Endothelial cell of umbilical vein (primary cell): ENCODE results near the gene DMPK. TPM values are rescaled to one million over a fixed set of nuclear protein-coding genes. Genes with fewer than 3 reads are reported as not detected.

ENCODE experiments used
- BruUV-seq: library from RNA; stranded (reverse); fragments of 400-500 nt; replicated peaks from 2 replicates; lab custom pipeline; 2021; lab: Mats Ljungman, UMichigan
- CTCF ChIA-PET: fragments of 300-600, 350-600 bp; sonication (Branson Sonifier 250); formaldehyde crosslinking; loops from one replicate; lab custom pipeline; 2021; ENCODE audit warnings: antibody characterized with exemption, inconsistent platforms; lab: Charles Lee
- POLR2A ChIA-PET: fragments of 300-600, 350-600 bp; sonication (Branson Sonifier 250); formaldehyde crosslinking; loops from one replicate; lab custom pipeline; 2021; ENCODE audit warnings: antibody characterized with exemption, inconsistent platforms; lab: Charles Lee
- DNase-seq: peaks from one replicate; pipeline ENCODE4 v3.0.0-alpha.2; 2011; ENCODE audit warnings: low read depth, low spot score
- FAIRE-seq: peaks from 2 replicates; lab custom pipeline; 2011; peaks lifted over from hg19 to GRCh38; lab: Jason Lieb, UNC
- H2AFZ ChIP-seq: 2 replicates; pipeline ENCODE4 v1.6.0; 2012; ENCODE audit warnings: low read depth, low read length, control low read depth, inconsistent platforms
- H3K27ac ChIP-seq: 2 replicates; pipeline ENCODE4 v1.5.1; 2011; ENCODE audit warnings: low read depth, mild to moderate bottlenecking, control low read depth, low read length, moderate library complexity; ENCODE audit not compliant: insufficient read depth
- H3K27me3 ChIP-seq, 2 experiments: 2 replicates each; pipeline versions ENCODE4 v1.6.0 to v1.6.1; 2011; ENCODE audit warnings: low read length in 2 of 2, mixed read lengths in 1 of 2; ENCODE audit not compliant: control insufficient read depth in 2 of 2, insufficient read depth in 2 of 2
- H3K36me3 ChIP-seq, 2 experiments: 2 replicates in 1 of 2; 3 replicates in 1 of 2; pipeline ENCODE4 v1.5.1; 2011; ENCODE audit warnings: low read length in 2 of 2, mild to moderate bottlenecking in 1 of 2, moderate library complexity in 1 of 2; ENCODE audit not compliant: control insufficient read depth in 2 of 2, insufficient read depth in 2 of 2; ENCODE audit errors: extremely low read depth in 1 of 2
- H3K4me1 ChIP-seq: 3 replicates; pipeline ENCODE4 v1.5.1; 2011; ENCODE audit warnings: mild to moderate bottlenecking, low read length; ENCODE audit not compliant: control insufficient read depth, insufficient read depth; ENCODE audit errors: extremely low read depth
- H3K4me2 ChIP-seq: 2 replicates; pipeline ENCODE4 v1.6.1; 2011; ENCODE audit warnings: low read length, control low read depth, mixed read lengths; ENCODE audit not compliant: insufficient read depth
- H3K4me3 ChIP-seq, 3 experiments: fragments of 200-600 bp in 1 of 3; sonication (generic), shearing (Covaris generic) in 1 of 3; replicated peaks in 1 of 3; 2 replicates each; pipeline ENCODE4 v1.5.1; 2011 to 2016; ENCODE audit warnings: control low read depth in 3 of 3, low read length in 3 of 3, mild to moderate bottlenecking in 2 of 3, inconsistent platforms in 1 of 3, low read depth in 1 of 3, moderate library complexity in 1 of 3; ENCODE audit not compliant: insufficient read depth in 1 of 3
- H3K79me2 ChIP-seq: 2 replicates; pipeline ENCODE4 v1.6.0; 2012; ENCODE audit warnings: low read length, inconsistent platforms; ENCODE audit not compliant: control insufficient read depth, insufficient read depth
- H3K9ac ChIP-seq: replicated peaks from 2 replicates; pipeline ENCODE3; 2011; ENCODE audit warnings: low read length, control low read depth; ENCODE audit not compliant: insufficient read depth; ENCODE audit errors: extremely low read depth
- H3K9me1 ChIP-seq: replicated peaks from 3 replicates; pipeline ENCODE4 v1.6.0; 2011; ENCODE audit warnings: mild to moderate bottlenecking, low read length; ENCODE audit not compliant: control insufficient read depth, insufficient read depth; ENCODE audit errors: extremely low read depth
- H3K9me3 ChIP-seq: replicated peaks from 2 replicates; pipeline ENCODE4 v1.5.1; 2012; ENCODE audit warnings: low read length, inconsistent platforms; ENCODE audit not compliant: control insufficient read depth, insufficient read depth
- H4K20me1 ChIP-seq: replicated peaks from 2 replicates; pipeline ENCODE3; 2011; ENCODE audit warnings: mild to moderate bottlenecking, low read length; ENCODE audit not compliant: control insufficient read depth, insufficient read depth; ENCODE audit errors: extremely low read depth
- CTCF ChIP-seq, 2 donors: IDR thresholded peaks; 1 replicate in 1 of 2; 2 replicates in 1 of 2; pipeline ENCODE4 v1.5.1; 2011; ENCODE audit warnings: low read length in 2 of 2, mild to moderate bottlenecking in 2 of 2, moderate library complexity in 2 of 2, control low read depth in 1 of 2, inconsistent platforms in 1 of 2, low read depth in 1 of 2; ENCODE audit not compliant: insufficient read depth in 1 of 2; ENCODE audit errors: extremely low read depth in 1 of 2
- EZH2 ChIP-seq: IDR thresholded peaks from 2 replicates; pipeline ENCODE4 v1.6.1; 2012; ENCODE audit warnings: borderline replicate concordance, low read depth, mild to moderate bottlenecking, moderate library complexity, low read length, inconsistent platforms; ENCODE audit not compliant: severe bottlenecking
- FOS ChIP-seq: IDR thresholded peaks from 2 replicates; pipeline ENCODE4 v1.6.1; 2011; ENCODE audit warnings: mild to moderate bottlenecking, low read length, moderate library complexity, borderline replicate concordance; ENCODE audit not compliant: insufficient read depth
- GATA2 ChIP-seq: IDR thresholded peaks from 2 replicates; pipeline ENCODE4 v1.7.0; 2011; ENCODE audit warnings: low read depth, mild to moderate bottlenecking, moderate library complexity, mixed read lengths, low read length; ENCODE audit not compliant: insufficient read length, insufficient read depth
- JUN ChIP-seq: IDR thresholded peaks from 2 replicates; pipeline ENCODE4 v1.6.1; 2011; ENCODE audit warnings: borderline replicate concordance, low read depth; ENCODE audit not compliant: insufficient read length, insufficient read depth
- MAX ChIP-seq: IDR thresholded peaks from 2 replicates; pipeline ENCODE4 v1.6.1; 2011; ENCODE audit not compliant: insufficient read depth, insufficient read length
- MYC ChIP-seq: IDR thresholded peaks from one replicate; pipeline ENCODE4 v1.6.1; 2011; ENCODE audit warnings: mild to moderate bottlenecking, low read depth, low read length
- POLR2A ChIP-seq: IDR thresholded peaks from 2 replicates; pipeline ENCODE4 v1.6.1; 2012; ENCODE audit warnings: low read depth, mild to moderate bottlenecking, control low read depth, low read length
- POLR2AphosphoS5 ChIP-seq: IDR thresholded peaks from 2 replicates; pipeline ENCODE4 v1.6.1; 2012; ENCODE audit warnings: low read depth, mild to moderate bottlenecking, control low read depth, low read length, moderate library complexity; ENCODE audit not compliant: insufficient read depth
- dilution Hi-C: fragments of 300-500 bp; cut with MboI; formaldehyde crosslinking; loops from one replicate; pipeline ENCODE4 v1.15.0; 2019; ENCODE audit warnings: low sequenced_read_pairs; ENCODE audit not compliant: extremely low pct_ligation_motif_present
- intact Hi-C: fragments of 100-400 bp; cut with micrococcal nuclease; formaldehyde crosslinking; loops from one replicate; pipeline ENCODE4 v1.10.0; 2022
- polyA plus RNA-seq, 4 experiments: library from polyadenylated mRNA; depleted of rRNA in 3 of 4; stranded (reverse) in 3 of 4; unstranded in 1 of 4; fragments of >200 nt; gene quantifications; 2 replicates each; pipeline versions ENCODE4 v1.2.1 to v1.2.3, GENCODE V29; 2011 to 2012; ENCODE audit warnings: missing spikeins in 1 of 4
- total RNA-seq: library from RNA; stranded (reverse); gene quantifications from 2 replicates; pipeline ENCODE4 v1.2.3, GENCODE V29; 2021

Gene DMPK
- total and polyA plus RNA-seq, 2 donors (not counting 3 experiments of a cell fraction or from before 2014, with no cell fraction given), result 36.6 to 73.3 TPM

- Histone ChIP-seq H3K4me3 (peak within 1 kb of the TSS; percentile 83 to 88 (median 85)), H3K4me2 (peak within 1 kb of the TSS; percentile 94), H4K20me1 (no peaks in the 10 kb centered on the region), H3K79me2 (peaks cover 18% of the 10 kb centered on the region), H2AFZ (peak within 1 kb of the TSS; percentile 50), H3K9me3 (no peaks in the 10 kb centered on the region), H3K36me3 (peaks cover 7 to 15% of the 10 kb centered on the region in 2 experiments), H3K9me1 (no peaks in the 10 kb centered on the region), H3K27ac (peak within 1 kb of the TSS; percentile 57), H3K9ac (peak within 1 kb of the TSS; percentile 87), H3K4me1 (peaks cover 16% of the 10 kb centered on the region), H3K27me3 (no peaks in the 10 kb centered on the region)
- FAIRE-seq, result peak; percentile 100
- peak; percentile 99 for DNase-seq
- no peak for TF ChIP-seq GATA2
- TF ChIP-seq POLR2A, result peak; percentile 89
- TF ChIP-seq POLR2AphosphoS5, result peak; percentile 84
- ChIA-PET POLR2A (interaction anchor here (0.6 to 1.3 kb wide), 4 partner anchors 10 to 62 kb away, joined by 3 to 19 read pairs (median 6); partner anchors contain the start of genes DMPK, FBXO46 and SIX5), CTCF (interaction anchor here (0.7 to 2.3 kb wide), 9 partner anchors 10 to 75 kb away, joined by 3 to 29 read pairs (median 3); partner anchors contain the start of genes DMPK, FBXO46 and SIX5)
- BruUV-seq, result no TSS peak
- dilution Hi-C loops (no loop called here), intact Hi-C loops (loop anchor here (1.0 kb wide), 2 partner anchors 22 to 100 kb away; partner anchors contain the start of gene QPCTL)
Observed at GRCh38 chr19:45792470-45793177, 10.3 kb upstream of the DMPK start, which contains the start of gene DMWD. DMWD (minus strand) TSS chr19:45792845; CDS start chr19:45792756, 89 bp downstream.

- H3K4me1 ChIP-seq, result peaks cover 16% of the 10 kb centered on the region
- peak overlapping the region; percentile 87 for H3K9ac ChIP-seq
- H2AFZ ChIP-seq, result peak overlapping the region; percentile 50
- peak overlapping the region; percentile 94 for H3K4me2 ChIP-seq
- ChIA-PET CTCF (interaction anchor here (1.0 to 2.3 kb wide), 4 partner anchors 10 to 61 kb away, joined by 3 to 29 read pairs (median 9); partner anchors contain the start of genes DMPK, FBXO46 and SIX5), POLR2A (interaction anchor here (0.7 to 1.3 kb wide), 3 partner anchors 10 to 61 kb away, joined by 6 to 19 read pairs (median 7); partner anchors contain the start of genes DMPK, FBXO46 and SIX5)
- FAIRE-seq, result no peak
- no TSS peak for BruUV-seq
- peak overlapping the region; percentile 83 to 88 (median 85) for H3K4me3 ChIP-seq
- peaks cover 18% of the 10 kb centered on the region for H3K79me2 ChIP-seq
- TF ChIP-seq JUN (no peak), FOS (no peak), CTCF (IDR thresholded peaks at IDR 0.05; ENCODE audit: extremely low read depth in 1 of 2, insufficient read depth in 1 of 2, low read depth in 1 of 2, low read length in 2 of 2) (no peak), MYC (no peak), POLR2A (no peak), POLR2AphosphoS5 (no peak), GATA2 (no peak), EZH2 (no peak), MAX (no peak)
- dilution Hi-C loops (no loop called here), intact Hi-C loops (loop anchor here (1.0 kb wide), 1 partner anchor 22 kb away; no protein-coding TSS in a partner anchor)
- H3K9me1 ChIP-seq, result no peaks in the 10 kb centered on the region
- no peaks in the 10 kb centered on the region for H4K20me1 ChIP-seq
- peak overlapping the region; percentile 57 for H3K27ac ChIP-seq
- H3K9me3 ChIP-seq, result no peaks in the 10 kb centered on the region
- peaks cover 10 to 20% of the 10 kb centered on the region in 2 experiments for H3K36me3 ChIP-seq
- no peak for DNase-seq
- H3K27me3 ChIP-seq, result no peaks in the 10 kb centered on the region
Observed at GRCh38 chr19:45791744-45792469, 9.6 kb upstream of the DMPK start.
